ENCODE measurements around the gene MRPL12. TPM values are rescaled to one million over a fixed set of nuclear protein-coding genes. Genes with fewer than 3 reads are reported as not detected.

The MRPL12 gene
- total and polyA plus RNA-seq, 2 of the 8 experiments (the other 6 are each of a cell fraction or from before 2014, with no cell fraction given), result 120 to 141 TPM

- TF ChIP-seq E2F6 (IDR thresholded peaks at IDR 0.05) (no peak), RNF2 (IDR thresholded peaks at IDR 0.05; ENCODE audit: borderline replicate concordance, low read depth, low read length, missing control alignments, poor library complexity, severe bottlenecking) (no peak)
Observed at GRCh38 chr17:81733507-81734404, 30.6 kb downstream of the MRPL12 start (continued).
